DMS53 treated with DMSO at 0.1 percent for 48 hours (cell line): Measurements from ENCODE around the gene AP2S1.
A peak's percentile ranks its signal among the peaks of the same experiment; 100 is the strongest.
"Not testable (repeated sequence)": the region's sequence is repeated elsewhere in the genome, so short reads cannot be mapped to it uniquely, and the experiment has no call there.

Experiments
- DNase-seq: peaks from one replicate; lab custom pipeline; 2025; ENCODE audit not compliant: unreplicated experiment; lab: John Stamatoyannopoulos, UW

The AP2S1 gene

GRCh38 chr19:46868025-46868802 is 17.6 kb upstream of the AP2S1 start:
- DNase-seq, result no peak

DNA sequence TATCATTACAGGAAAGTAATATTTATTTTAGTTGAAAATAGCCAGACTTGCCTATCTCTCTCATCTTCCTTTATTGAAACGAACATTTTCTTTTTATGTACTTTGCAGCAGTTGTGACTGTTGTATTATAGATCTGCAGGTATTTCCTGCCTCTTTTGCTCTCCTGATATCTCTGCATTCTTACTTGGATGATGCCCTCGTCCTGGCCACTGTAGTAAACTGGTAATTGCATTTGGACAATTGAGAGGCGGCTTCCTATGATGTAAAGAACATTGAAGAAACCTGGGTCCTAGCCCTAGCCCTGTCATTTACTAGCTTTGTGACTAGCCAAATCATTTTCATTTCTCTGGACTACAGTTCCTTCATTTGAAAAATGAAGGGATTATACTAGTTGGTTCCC is 16.5 kb upstream of the AP2S1 start:
- no peak for DNase-seq

DNA sequence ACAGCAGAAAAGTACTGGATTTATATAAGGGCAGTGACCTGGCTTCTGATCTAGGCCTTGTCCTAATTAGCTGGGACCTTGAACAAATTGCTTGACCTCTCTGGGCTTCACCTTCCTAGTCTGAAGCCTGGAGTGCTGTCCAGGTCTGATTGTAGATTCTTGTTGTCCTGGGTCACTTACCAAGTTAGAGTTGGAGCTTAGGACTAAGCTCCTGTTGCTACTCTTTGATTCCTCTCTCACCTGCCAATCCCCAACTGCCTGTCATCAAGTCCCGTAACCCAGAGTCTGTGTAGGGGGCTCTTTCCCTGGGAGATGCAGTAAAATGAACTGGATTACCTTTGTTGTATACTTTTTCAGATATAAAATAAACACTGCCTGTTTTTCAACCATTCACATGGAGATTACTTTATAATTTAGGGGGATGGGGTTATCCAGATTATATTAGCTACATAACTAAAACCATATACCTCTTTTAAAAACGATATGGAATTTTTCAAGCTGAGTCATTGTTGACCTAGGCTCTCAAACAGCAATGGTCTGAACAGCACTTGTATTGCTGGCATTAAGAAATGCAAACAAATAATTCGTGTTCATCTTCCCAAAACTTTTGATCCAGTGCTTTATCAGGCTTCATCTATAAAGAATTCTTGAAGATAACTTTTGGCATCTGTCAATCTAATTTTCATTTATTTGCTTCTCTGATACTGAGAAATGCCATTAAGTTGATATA is 15.9 kb upstream of the AP2S1 start:
- peak; percentile 82 for DNase-seq

DNA sequence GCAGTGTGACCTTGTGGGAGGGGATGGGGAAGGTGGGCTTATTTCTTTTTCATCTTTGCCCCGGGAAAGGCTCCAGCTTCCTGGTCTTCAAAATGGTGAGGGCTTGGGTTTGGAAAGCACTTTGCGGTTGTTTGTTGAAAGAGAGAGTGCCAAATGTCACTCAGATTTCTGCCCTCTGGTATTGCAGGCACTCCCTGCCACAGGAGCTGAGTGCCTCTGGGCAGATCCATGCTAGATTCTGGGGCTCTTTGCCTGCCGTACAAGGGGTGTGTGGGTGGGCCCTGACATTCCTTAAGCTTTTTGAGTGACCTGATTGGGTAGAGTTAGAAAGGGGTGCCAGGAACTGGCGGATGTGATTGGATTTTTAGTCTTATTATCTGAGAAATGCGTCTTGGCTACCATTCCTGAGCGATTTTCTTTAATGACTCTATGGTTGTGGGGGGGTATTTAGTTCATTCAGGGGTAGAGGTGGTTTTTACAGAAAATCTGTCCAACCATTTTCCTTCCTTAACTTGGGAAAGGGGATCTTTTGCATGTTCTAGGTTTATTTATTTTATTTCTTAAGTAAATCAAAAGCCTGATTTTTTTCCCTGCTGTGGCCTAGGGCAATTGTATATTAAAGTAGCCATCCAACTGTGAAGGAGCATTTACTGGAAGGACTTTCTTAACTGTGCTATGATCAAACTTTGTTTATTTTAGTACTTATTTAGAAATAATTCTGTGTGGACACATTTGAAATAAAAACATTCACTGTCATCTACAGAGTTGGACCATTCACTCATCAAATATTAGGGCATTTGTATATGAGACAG is 13.4 kb upstream of the AP2S1 start:
- DNase-seq, result no peak

DNA sequence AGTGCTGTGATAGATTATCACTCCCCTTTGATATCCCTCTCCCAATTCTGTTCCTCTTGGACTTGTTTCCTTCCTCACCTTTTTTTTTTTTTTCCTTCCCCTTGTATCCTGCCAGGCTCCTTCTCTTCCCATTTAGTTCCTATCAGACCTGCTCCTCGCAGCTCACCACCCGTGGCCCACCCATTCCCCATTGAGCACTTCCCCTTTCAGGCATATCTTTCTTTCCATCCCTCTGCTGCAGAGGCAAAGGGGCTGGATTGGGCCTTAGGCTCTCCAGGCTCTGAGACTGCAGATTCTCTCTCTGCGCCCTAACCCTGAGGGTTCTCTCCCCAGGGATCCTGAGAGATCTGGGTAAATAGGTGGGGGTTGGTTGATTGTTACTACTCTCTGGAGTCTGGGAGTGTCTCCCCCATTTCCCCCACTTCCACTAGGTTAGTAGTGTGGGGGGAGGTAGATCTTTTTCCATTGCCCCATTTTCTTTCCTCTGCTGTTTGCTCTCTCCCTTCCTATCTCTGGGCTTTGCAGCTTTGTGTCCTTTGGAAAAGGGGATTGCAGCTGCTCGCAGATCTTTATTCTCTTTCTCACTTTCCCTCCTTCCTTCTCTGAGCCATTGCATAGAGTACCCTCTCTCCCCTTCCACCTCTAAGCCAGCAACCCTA is 12.5 kb upstream of the AP2S1 start:
- no peak for DNase-seq

- no peak for DNase-seq
Measured at GRCh38 chr19:46862503-46862834, 11.8 kb upstream of the AP2S1 start.

DNA sequence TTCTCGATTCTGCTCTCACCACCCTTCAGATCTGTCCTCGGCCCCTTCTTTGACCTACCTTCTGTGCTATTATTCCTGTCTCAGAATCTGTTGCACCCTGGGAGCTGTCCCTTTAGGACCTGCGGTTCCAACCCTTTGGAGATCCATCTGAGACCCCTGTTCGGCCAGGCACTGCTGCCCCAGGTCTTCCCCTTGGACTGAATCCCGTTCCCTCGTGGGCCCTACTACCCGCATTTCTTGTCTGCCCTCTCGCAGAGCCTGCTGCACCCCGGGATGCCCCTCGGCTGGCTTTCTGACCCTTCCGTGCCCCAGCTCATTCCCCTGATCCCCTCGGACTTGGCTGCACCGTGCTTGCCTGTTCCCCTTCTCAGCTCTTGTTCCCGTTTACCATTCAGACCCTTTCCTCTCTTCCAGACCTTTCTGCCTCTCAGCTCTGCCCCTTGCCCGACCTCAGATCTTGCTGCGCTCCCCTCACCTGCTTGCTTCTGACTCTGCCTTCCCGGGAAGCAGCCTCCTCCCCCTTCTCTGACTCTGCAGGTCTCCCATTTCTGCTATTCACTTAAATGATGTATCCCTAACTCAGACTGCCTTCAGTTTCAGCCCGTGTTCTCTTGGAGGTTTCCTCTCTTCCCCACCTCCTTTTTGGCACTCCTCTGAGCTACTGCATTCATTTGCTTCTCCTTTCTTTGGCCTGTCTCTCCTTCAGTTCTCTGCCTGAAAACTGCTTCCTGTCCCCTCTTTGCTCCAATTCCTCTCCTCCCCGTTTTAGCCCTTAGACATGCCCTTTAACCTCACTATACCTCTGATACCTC is 11.3 kb upstream of the AP2S1 start:
- DNase-seq, result no peak

DNA sequence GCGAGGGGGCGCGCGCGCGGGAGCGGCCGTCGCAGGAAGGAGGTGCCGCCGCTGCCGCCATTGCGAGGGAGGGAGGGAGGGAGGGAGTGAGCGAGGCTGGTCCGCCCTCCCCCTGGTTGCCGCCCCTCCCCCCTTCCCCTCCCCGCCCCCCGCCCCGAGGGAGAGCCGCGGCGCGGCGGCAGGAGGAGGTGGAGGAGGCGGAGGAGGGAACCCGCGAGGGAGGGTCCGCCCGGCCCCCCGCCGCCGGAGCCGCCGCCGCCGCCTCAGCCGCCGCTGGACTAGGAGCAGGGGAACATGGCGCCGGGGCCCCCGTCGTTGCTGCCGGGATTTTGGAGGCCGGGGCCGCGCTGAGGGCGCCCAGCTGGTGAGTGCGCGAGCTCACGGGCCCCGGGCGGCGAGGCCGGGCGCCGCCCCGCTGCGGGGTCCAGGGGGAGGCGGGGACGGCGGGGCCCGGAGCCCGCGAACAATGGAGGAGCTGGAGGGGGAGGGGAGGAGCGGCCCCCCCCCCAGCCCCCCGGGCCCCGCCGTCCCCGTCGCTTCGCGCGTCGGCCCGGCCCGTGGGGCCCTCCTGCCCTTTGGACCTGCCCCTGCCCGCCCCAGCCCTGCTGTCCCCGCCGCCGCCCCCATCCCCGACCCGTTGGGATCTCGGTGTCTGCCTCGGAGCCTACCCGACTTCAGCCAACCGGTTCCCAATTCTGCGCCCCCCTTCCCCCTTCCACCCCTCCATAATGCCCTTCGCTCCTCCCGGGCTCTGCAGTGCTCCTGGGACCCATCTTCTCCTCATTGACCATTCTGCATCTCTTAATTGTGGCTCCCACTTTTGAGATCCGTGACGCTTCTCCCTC is 10.4 kb upstream of the AP2S1 start, which contains the start of gene ARHGAP35:
TSS of gene ARHGAP35 (plus strand) at position 152 of the 845 bp plus-strand sequence. CDS start 57,679 bp downstream, outside the sequence.
- no peak for DNase-seq

DNA sequence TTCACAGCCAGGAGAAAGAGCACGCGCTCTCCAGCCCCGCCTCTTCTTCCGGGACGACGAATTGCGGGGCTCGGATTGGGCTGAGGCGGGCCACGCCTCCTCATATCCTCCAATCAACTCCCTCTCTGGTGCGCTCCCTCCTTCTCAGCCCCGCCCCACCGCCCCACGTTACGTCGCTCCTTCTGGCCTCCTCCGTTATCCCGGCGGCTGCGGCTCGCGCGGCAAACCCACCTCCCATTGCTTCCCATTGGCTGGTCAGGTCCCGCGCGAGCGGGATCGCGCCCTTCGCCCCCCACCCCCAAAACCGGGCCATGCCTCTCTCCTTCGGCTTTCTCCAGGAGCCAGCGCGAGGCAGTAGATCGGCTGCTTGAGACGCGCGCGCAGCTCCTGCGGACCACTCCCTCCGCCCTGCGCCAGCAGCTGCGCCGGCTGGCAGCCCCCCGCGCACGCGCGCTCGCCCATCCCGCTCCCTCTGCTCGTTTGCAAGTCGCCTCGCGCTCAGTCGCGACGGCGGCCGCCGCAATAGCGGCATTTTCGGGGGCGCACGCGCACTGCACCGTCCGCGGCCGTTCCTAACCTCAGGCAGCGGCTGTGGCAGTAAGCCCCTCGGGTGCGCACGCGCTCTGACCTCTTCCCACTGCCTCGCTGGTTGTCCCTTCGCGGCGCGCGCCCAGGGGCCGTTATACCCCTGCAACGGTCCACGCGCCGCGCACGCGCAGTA is 9.6 kb upstream of the AP2S1 start:
- peak; percentile 96 for DNase-seq

DNA sequence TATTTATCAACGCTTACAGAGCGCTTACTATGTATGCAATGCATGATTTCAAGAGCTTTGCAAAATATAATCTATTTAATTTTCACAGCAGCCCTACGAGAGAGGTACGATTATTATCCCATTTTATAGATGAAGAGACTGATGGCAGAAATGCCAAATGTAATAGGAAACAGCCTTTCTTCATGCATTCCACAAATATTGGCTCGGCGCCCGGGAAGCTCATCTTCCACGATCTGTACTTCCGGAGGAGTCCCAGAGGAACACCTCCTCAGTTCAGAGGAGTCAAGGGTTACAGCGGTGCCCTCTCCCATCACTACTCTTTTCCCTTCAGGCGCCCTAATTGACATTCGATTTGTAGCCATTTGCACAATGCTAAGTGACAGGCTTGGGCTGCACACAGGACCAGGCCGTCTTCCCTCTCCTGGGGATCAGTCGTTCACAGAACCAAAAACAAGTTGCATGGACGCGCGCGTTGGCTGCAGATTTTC is 9.0 kb upstream of the AP2S1 start:
- no peak for DNase-seq

DNA sequence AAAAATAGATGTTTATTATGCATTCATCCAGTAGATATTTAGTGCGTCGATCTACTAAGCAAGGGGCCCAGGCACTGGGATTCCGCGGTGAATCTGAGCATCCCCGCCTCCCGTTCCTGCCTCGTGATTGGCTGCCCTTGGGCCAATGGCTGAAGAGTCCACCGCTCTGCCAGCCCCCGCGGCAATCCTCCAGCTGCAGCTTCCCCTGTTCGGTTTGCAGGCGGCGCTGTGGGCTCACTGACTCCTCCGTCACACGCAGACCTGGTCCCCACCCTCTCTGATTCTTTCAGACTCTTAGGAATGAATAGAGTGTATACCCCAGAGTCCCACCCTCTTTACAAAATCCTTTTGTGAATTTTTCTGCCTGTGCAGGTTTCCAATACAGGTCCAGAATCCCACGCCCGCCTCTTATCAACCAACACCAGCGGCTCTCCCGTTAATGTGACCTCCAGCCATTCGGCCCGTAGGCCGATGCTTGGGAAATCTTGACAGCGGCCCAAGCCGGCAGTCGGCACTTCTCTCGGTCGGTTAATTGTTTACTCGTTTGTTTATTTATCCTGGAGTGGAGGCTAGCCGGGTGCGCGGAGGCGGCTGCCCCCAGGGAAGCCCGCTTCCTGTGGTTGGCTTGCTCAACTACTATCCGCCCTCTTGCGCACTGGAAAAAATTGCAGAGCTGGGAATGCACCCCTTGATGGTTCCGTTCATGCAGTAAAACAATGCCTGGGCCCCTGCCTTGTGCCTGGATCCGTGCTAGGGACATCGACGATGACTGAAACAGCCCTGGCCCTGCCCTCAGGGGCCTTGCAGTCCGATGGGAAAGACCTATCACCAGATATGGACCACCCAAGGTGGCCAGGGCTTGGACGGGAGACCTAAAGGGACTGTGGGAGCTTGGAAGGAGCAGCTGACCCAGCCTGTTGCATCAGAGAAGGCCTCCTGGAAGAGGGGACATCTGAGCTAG is 5.7 kb upstream of the AP2S1 start:
- peak; percentile 95 for DNase-seq

GRCh38 chr19:46854698-46855097 is 4.1 kb upstream of the AP2S1 start:
- not testable (repeated sequence) for DNase-seq

DNA sequence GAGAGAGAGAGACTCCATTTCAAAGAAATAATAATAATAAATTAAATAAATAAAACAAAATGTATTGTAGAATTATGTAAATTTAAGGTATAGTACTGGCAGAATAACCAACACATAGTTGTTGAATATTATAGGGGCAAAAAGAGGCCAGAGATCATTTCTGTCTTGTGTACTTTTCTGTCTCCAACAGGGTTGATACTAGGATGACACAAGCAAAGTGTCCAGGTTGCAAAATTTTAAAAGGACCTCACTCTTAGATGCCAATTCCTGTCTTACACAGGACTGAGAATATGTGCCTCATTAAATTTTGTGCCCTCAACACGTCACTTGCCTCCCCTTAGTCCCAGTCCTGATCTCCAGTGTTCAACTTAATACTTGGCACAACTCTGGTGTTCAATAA is 2.2 kb upstream of the AP2S1 start:
- no peak for DNase-seq

DNA sequence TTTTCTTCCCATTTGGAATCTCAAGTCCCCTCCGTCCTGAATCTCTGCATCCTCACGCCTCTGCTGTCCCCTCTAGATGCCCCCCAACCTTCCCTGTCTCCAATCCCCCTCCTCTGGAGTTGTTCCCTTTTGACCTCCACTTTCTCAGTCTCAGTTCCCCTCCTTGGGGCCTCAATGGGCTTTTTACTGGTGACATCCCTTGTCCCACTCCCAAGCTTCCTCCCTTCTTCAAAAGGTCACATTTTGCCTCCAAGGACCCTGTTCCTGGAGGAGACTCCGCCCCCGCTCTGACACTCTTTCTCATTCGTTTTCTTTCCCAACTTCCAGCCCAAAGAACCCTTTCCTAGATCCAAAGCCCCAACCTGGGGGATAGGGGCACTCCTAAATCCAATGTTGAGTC is 1.0 kb downstream of the AP2S1 start:
- no peak for DNase-seq

- DNase-seq, result no peak
Measured at GRCh38 chr19:46848389-46848788, 2.3 kb downstream of the AP2S1 start.

GRCh38 chr19:46847528-46847927 is 3.1 kb downstream of the AP2S1 start:
- no peak for DNase-seq

- no peak for DNase-seq
Measured at GRCh38 chr19:46845959-46846459, 4.6 kb downstream of the AP2S1 start.
